Common myeloid progenitor, CD34-positive (primary cell): ENCODE measurements around the gene KAZN.

ENCODE experiments used
- CTCF ChIA-PET: fragments of 350-600 bp; sonication (Branson Sonifier 250); formaldehyde crosslinking; loops from one replicate; lab custom pipeline; 2021; ENCODE audit warnings: antibody characterized with exemption; lab: Charles Lee
- POLR2A ChIA-PET: fragments of 350-600 bp; sonication (Branson Sonifier 250); formaldehyde crosslinking; loops from one replicate; lab custom pipeline; 2021; ENCODE audit warnings: antibody characterized with exemption; lab: Charles Lee
- DNase-seq, 3 donors: peaks; one replicate each; pipeline versions ENCODE4 v3.0.0 to v3.0.0-alpha.2; 2013
- H3K27ac ChIP-seq, 2 experiments: 1 replicate in 1 of 2; 2 replicates in 1 of 2; pipeline ENCODE4 v1.7.0; 2013; ENCODE audit warnings: inconsistent platforms in 2 of 2, low read length in 2 of 2, mild to moderate bottlenecking in 2 of 2, low read depth in 1 of 2, moderate library complexity in 1 of 2; ENCODE audit not compliant: severe bottlenecking in 2 of 2, insufficient read depth in 1 of 2, poor library complexity in 1 of 2
- H3K27me3 ChIP-seq, 5 experiments: replicated peaks in 2 of 5; 1 replicate in 3 of 5; 2 replicates in 2 of 5; pipeline versions ENCODE4 v1.6.1 to v1.7.0; 2013; ENCODE audit warnings: low read length in 4 of 5, mild to moderate bottlenecking in 2 of 5, moderate library complexity in 2 of 5, inconsistent platforms in 1 of 5; ENCODE audit not compliant: insufficient read depth in 5 of 5, control insufficient read depth in 4 of 5
- H3K36me3 ChIP-seq, 4 experiments: 1 replicate in 2 of 4; 2 replicates in 2 of 4; pipeline versions ENCODE4 v1.6.1 to v1.7.0; 2013; ENCODE audit warnings: low read length in 3 of 4, control low read depth in 1 of 4, mild to moderate bottlenecking in 1 of 4; ENCODE audit not compliant: control insufficient read depth in 4 of 4, insufficient read depth in 4 of 4
- H3K4me1 ChIP-seq, 4 experiments: 1 replicate in 3 of 4; 2 replicates in 1 of 4; pipeline versions ENCODE4 v1.6.1 to v1.7.1; 2013; ENCODE audit warnings: low read length in 3 of 4, mild to moderate bottlenecking in 3 of 4, control low read depth in 1 of 4, inconsistent platforms in 1 of 4, moderate library complexity in 1 of 4; ENCODE audit not compliant: control insufficient read depth in 4 of 4, insufficient read depth in 4 of 4; ENCODE audit errors: control extremely low read depth in 1 of 4
- H3K4me3 ChIP-seq, 7 experiments: 1 replicate in 4 of 7; 2 replicates in 3 of 7; pipeline versions ENCODE4 v1.5.1 to v1.7.0; 2013; ENCODE audit warnings: mild to moderate bottlenecking in 7 of 7, low read length in 6 of 7, moderate library complexity in 6 of 7, inconsistent platforms in 2 of 7, low read depth in 2 of 7, control low read depth in 1 of 7; ENCODE audit not compliant: insufficient read depth in 4 of 7, control insufficient read depth in 1 of 7; ENCODE audit errors: extremely low read depth in 1 of 7
- H3K9me3 ChIP-seq, 5 experiments: 1 replicate in 4 of 5; 2 replicates in 1 of 5; pipeline versions ENCODE4 v1.6.1 to v1.7.1; 2013; ENCODE audit warnings: low read length in 4 of 5, mild to moderate bottlenecking in 2 of 5, inconsistent platforms in 1 of 5, low read depth in 1 of 5, moderate library complexity in 1 of 5; ENCODE audit not compliant: control insufficient read depth in 4 of 5, insufficient read depth in 2 of 5; ENCODE audit errors: control extremely low read depth in 1 of 5
- WGBS: methylation state at CpG from one replicate; pipeline ENCODE4 v1.1.5; 2013; ENCODE audit not compliant: insufficient coverage; 5-methylcytosine and 5-hydroxymethylcytosine counted together

Gene KAZN

DNA sequence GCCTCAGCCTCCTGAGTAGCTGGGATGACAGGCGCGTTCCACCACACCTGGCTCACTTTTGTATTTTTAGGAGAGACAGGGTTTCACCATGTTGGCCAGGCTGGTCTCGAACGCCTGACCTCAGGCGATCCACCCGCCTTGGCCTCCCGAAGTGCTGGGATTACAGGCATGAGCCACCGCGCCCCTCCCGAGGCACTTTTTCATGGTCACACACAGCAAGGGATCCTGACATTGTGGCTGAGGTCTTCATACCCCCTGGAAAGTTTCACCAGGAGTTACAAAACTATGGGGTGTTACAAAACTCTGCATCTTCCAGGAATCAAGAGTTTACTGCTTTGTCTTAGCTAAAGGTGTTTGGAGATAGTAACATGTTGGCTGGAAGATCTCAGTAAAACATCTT, 320.8 kb downstream of the KAZN start:
- H3K27me3 ChIP-seq, result peaks cover 0 to 31% (median 8%) of the 10 kb centered on the region in 5 experiments
- WGBS, result 93% methylated on average over 10 of the region's 10 CpGs
- CTCF ChIA-PET, result no interaction called here
- H3K4me1 ChIP-seq, result peaks cover 0 to 3% (median 3%) of the 10 kb centered on the region in 4 experiments
- H3K36me3 ChIP-seq, result no peaks in the 10 kb centered on the region
- H3K27ac ChIP-seq, result no peak overlapping the region
- no peak overlapping the region for H3K4me3 ChIP-seq
- no peaks in the 10 kb centered on the region for H3K9me3 ChIP-seq
- POLR2A ChIA-PET, result no interaction called here
- DNase-seq, result no peak

DNA sequence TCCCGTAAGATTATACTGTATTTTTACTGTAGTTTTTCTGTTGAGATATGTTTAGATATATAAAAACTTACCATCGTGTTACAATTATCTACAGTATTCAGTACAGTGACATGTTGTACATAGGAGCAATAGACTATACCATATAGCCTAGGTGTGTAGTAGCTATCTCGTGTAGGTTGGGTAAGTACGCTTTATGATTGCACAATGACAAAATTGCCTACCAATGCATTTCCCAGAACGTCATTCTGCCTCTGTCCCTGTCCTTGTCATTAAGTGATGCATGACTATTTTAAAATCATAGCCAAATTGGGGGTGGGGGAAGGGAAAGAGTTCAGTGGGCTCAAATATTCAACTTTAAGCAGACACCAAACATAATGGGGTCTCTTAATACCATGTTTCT, 321.3 kb downstream of the KAZN start:
- Histone ChIP-seq H3K4me3 (no peak overlapping the region), H3K9me3 (no peaks in the 10 kb centered on the region), H3K27me3 (peaks cover 0 to 34% (median 8%) of the 10 kb centered on the region in 5 experiments), H3K27ac (no peak overlapping the region), H3K4me1 (peaks cover 0 to 6% (median 5%) of the 10 kb centered on the region in 4 experiments), H3K36me3 (no peaks in the 10 kb centered on the region)
- WGBS, result 100% methylated on average over 1 of the region's 5 CpGs
- ChIA-PET POLR2A (no interaction called here), CTCF (no interaction called here)
- DNase-seq, result no peak

DNA sequence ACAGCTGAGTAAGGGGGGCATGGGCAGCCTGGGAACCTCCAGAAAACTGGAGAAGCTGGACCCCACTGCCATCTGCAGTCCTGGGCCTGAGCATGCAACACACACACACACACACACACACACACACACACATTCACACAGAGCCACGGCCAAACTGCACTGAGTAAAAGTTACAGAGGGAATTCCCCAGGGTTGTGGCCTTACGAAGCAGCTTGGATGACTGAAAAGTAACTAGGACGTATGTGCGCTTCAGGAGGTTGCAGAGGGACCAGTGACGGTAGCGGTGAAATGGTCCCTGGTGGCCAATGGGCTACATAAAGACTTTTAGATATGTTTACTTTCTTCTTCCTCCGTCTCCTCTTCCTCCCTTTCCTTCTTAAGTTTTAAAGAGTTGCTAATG, 322.6 kb downstream of the KAZN start:
- peaks cover 3 to 13% (median 11%) of the 10 kb centered on the region in 4 experiments for H3K4me1 ChIP-seq
- no peak overlapping the region for H3K27ac ChIP-seq
- no peak overlapping the region for H3K4me3 ChIP-seq
- peak in 2 of 3 donors; percentile 34 to 47 for DNase-seq
- POLR2A ChIA-PET, result no interaction called here
- peaks cover 9 to 47% (median 21%) of the 10 kb centered on the region in 5 experiments for H3K27me3 ChIP-seq
- no peaks in the 10 kb centered on the region for H3K36me3 ChIP-seq
- CTCF ChIA-PET, result interaction anchor here (0.7 kb wide), 1 partner anchor 40 kb away, joined by 4 read pairs; no protein-coding TSS in a partner anchor
- WGBS, result 80% methylated on average over 3 of the region's 7 CpGs
- no peaks in the 10 kb centered on the region for H3K9me3 ChIP-seq

DNA sequence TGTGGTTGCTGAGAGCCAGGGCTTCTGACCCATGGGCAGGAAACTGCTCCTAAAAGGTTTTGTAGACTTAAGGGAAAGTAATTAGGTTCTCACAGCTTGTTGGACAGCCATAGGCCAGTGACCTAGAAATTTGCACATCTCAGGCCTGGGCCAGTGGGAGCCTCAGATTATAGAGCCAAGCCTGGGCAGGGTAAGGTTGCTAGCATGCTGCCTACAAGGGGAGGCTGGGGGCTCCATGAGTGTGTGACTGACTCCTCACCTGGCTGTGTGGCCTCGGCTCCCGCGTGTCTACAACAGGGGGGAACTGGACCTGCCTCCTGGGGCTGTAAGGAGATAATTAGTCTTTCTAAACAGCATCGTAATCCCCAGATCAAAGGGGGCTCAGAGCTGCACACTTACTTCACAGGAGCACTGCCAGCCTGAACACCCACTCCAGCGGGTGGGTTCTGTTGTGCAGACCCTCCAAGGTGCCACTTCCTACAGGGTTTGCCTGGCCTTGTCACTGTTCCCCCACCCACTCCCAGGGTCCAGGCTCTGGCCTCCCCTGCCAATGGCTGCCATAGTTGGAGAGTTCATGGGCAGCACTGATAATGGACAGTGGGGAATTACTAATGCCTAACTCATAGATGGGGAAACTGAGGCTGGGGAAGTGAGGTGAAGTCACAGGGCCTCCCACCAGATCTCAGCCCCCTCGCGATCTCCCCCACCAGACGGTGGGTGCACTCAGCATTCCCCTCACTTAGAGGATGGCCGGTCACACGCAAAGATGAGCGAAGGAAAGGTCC, 324.6 kb downstream of the KAZN start:
- peak overlapping the region in 1 of 7 experiments; percentile 55 for H3K4me3 ChIP-seq
- no peaks in the 10 kb centered on the region for H3K36me3 ChIP-seq
- peaks cover 10 to 67% (median 32%) of the 10 kb centered on the region in 5 experiments for H3K27me3 ChIP-seq
- no peak overlapping the region for H3K27ac ChIP-seq
- H3K9me3 ChIP-seq, result no peaks in the 10 kb centered on the region
- CTCF ChIA-PET, result no interaction called here
- POLR2A ChIA-PET, result no interaction called here
- peaks cover 3 to 13% (median 11%) of the 10 kb centered on the region in 4 experiments for H3K4me1 ChIP-seq
- 86% methylated on average over 11 of the region's 11 CpGs for WGBS
- no peak for DNase-seq

DNA sequence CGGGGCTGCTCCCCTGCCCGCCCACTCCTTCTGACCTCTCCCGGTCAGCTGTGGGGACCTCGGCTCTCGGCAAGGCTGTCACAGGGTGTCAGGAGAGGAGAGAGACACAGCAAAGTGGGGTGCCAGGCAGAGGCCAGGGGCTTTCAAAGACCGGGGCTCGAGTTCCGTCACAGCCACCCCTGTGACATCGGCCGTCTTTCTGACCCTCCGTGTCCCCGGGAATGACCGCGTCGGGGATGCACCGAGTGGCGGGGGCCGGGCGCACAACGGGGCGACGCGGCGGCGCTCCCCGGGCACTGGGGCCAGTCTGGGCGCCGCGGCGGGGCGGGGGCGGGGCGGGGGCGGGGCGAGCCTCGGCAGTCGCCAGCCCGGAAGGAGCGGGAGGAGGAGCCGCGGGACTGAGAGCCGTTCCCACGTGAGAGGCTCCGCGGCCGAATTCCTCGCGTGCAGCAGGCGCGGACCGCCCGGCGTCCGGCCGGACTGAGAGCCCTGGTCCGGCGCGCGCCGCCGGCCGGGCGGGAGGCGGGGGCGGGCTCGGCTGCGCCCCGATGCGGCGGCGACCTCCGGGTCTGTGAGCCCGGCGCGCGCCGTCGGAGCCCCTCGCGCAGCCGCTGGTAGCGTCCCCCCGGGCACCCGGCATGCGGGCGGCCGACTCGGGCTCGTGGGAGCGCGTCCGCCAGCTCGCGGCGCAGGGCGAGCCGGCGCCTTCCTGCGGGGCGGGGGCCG, 325.4 kb downstream of the KAZN start:
- ChIA-PET CTCF (no interaction called here), POLR2A (no interaction called here)
- Histone ChIP-seq H3K4me3 (peak overlapping the region; percentile 26 to 66 (median 40)), H3K36me3 (no peaks in the 10 kb centered on the region), H3K4me1 (peaks cover 3 to 13% (median 11%) of the 10 kb centered on the region in 4 experiments), H3K27ac (no peak overlapping the region), H3K27me3 (peaks cover 10 to 74% (median 32%) of the 10 kb centered on the region in 5 experiments), H3K9me3 (no peaks in the 10 kb centered on the region)
- DNase-seq, result peak in 2 of 3 donors; percentile 55 to 62
- WGBS, result 3% methylated on average over 78 of the region's 101 CpGs

DNA sequence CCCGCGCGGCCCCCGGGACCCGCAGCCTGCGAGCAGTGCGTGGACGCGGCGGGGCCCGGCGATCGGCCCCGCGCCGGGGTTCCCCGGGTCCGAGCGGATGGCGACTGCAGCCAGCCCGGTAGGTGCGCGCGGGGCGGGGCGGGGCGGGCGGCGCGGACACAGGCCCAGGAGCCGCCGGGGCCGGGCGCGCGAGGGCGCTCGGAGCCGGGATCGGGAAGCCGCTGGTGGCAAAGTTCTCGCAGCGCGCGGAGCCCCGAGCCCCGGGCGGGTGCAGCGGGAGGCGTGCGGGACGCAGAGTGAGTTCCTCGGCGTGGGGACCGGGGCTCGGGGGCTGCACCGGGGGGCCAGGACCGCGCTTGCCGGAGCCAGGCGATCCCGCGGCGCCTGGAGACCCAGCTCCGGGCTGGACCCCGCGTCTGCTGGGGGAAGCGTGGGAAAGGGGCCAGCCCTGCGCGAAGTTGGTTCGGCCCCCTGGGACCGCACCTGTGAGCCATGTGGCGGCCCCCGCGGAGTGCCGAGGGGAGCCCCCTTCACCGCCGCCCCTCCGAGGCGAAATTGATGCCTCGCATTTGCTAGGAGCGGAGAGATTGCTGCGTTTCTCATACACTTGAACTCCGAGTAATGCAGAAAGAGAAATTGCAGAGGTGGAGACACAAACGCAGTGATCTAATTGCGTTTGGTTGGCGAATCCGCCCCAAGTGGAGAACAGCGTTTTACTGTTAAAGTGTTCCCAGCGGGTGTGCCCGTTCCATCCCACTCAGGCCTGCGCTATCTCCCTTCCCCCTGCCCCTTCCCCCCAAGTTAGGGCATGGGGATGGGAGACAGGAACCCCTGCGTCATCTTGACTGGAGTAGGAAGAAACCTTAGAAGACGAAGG, 326.2 kb downstream of the KAZN start:
- POLR2A ChIA-PET, result no interaction called here
- H3K27me3 ChIP-seq, result peaks cover 10 to 79% (median 32%) of the 10 kb centered on the region in 5 experiments
- H3K36me3 ChIP-seq, result no peaks in the 10 kb centered on the region
- peak in 2 of 3 donors; percentile 40 to 49 for DNase-seq
- H3K27ac ChIP-seq, result no peak overlapping the region
- no peaks in the 10 kb centered on the region for H3K9me3 ChIP-seq
- peak overlapping the region; percentile 29 to 66 (median 45) for H3K4me3 ChIP-seq
- CTCF ChIA-PET, result no interaction called here
- H3K4me1 ChIP-seq, result peaks cover 3 to 13% (median 11%) of the 10 kb centered on the region in 4 experiments
- WGBS, result 0% methylated on average over 61 of the region's 94 CpGs
